Measurements from ENCODE around the gene HDAC4. TPM values are rescaled to one million over a fixed set of nuclear protein-coding genes. Genes with fewer than 3 reads are reported as not detected.

Gene HDAC4
- total and polyA plus RNA-seq, 2 of the 8 experiments (the other 6 are each of a cell fraction or from before 2014, with no cell fraction given), result 15.4 to 31.5 TPM

DNA sequence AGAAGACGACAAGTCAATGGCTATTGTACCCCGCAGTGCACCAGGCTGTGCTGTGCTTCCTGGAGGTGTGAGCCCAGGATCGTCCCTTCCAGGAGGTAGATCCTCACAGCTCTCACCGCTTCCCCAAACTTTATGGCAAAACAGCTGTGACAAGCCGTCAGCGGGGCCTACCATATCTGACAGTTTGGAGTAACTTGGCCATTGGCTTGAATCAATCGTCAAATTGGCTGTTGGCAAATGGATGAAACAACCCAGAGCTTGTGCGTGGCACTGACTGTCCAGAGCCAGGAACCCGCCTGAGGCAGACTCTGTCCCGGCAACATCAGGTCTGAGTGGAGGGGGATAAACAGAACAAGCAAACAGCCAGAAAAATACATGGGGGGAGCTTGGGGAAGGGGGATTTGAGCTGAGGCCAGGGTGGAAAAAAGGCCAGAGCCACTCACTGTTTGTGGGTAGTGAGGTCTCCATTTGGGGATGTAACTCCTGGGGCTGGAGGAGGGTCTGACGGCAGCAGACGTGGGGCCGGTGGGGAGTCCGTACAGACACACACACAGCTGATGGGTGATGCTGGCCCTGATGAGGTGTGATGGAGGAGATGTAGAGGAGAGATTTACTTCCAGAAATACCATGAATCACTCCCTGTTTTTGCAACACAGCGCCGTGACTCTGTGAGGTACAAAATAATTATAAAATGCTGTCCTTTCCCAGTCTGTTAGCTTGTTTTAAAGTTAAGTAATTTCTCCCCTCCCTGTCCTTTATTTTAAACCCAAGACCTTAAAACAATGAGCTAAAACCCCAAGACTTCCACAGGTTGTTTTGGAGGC lies 378.2 kb downstream of the HDAC4 start (continued):
- TF ChIP-seq, protein P1, sequence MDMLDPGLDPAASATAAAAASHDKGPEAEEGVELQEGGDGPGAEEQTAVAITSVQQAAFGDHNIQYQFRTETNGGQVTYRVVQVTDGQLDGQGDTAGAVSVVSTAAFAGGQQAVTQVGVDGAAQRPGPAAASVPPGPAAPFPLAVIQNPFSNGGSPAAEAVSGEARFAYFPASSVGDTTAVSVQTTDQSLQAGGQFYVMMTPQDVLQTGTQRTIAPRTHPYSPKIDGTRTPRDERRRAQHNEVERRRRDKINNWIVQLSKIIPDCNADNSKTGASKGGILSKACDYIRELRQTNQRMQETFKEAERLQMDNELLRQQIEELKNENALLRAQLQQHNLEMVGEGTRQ (IDR thresholded peaks at IDR 0.05; ENCODE audit: low read length), result no peak
- TF ChIP-seq EZH2 (IDR thresholded peaks at IDR 0.05; ENCODE audit: low read depth, low read length, severe bottlenecking) (no peak), HDAC2 (IDR thresholded peaks at IDR 0.05; ENCODE audit: borderline replicate concordance in 1 of 2, low read depth in 2 of 2, low read length in 2 of 2) (no peak), FOSL1 (IDR thresholded peaks at IDR 0.05; ENCODE audit: insufficient read depth, low read depth, low read length) (no peak), CREB1 (IDR thresholded peaks at IDR 0.05) (no peak)

Measured in H1 (cell line).